ENCODE results near the gene FXYD6. TPM values are rescaled to one million over a fixed set of nuclear protein-coding genes. Genes with fewer than 3 reads are reported as not detected.

FXYD6 gene
- total RNA-seq, 1 donor from 2014 or later: 10.5 TPM

DNA sequence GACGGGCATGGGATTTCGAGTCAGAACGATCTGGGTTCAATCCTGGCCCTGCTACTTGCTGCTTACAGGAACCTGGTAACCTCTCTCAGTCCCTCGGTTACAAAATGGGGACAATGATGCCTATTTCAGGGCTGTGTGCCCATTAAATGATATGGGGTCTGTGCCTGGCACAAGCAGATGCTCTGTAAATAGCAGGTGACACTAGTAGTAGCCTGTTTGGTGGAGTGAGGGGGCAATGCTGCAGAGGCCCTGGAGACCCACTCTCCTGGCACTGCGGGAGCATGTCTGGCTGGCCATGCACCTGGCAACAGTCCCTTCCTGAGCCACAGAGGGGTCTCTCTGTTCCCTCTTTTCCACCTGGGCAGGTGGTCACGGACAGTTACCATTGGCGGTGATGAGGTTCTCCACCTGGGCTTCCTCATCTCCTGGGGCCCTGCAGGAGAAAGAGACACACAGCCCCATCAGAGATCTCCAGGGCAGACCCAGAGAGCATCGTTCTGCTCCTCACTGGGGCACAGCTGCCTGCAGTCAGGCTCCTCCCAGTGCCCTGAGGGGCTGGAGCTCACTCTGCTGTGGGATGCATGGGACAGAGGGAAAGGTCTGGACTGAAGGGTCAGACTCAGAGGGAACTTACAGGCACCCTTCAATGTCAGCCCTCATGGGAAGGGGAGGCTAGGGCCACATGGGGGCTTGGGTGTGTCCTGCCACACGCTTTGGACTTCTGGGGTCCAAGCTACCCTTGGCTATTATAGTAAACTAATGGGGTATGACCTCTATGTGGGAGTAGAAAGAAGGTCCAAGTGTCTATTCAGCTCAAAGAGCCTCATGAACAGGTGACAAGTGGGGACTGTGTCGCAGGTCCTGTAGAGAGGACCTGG, 36.3 kb downstream of the FXYD6 start:
- DNase-seq (ENCODE audit: low read depth): no peak
- no peak overlapping the region for H3K4me3 Mint-ChIP-seq (ENCODE audit: unreplicated experiment)
- no peak overlapping the region for H3K9ac ChIP-seq (ENCODE audit: low read length)
- FAIRE-seq: no peak
- no peaks in the 10 kb centered on the region for H4K20me1 ChIP-seq (ENCODE audit: insufficient read depth, low read length)
- H3K9me3 ChIP-seq (ENCODE audit: insufficient read depth, low read depth, low read length): no peaks in the 10 kb centered on the region
- no peak for TF ChIP-seq EZH2 (IDR thresholded peaks at IDR 0.05; ENCODE audit: insufficient read depth, low read length)
- TF ChIP-seq, protein P1, sequence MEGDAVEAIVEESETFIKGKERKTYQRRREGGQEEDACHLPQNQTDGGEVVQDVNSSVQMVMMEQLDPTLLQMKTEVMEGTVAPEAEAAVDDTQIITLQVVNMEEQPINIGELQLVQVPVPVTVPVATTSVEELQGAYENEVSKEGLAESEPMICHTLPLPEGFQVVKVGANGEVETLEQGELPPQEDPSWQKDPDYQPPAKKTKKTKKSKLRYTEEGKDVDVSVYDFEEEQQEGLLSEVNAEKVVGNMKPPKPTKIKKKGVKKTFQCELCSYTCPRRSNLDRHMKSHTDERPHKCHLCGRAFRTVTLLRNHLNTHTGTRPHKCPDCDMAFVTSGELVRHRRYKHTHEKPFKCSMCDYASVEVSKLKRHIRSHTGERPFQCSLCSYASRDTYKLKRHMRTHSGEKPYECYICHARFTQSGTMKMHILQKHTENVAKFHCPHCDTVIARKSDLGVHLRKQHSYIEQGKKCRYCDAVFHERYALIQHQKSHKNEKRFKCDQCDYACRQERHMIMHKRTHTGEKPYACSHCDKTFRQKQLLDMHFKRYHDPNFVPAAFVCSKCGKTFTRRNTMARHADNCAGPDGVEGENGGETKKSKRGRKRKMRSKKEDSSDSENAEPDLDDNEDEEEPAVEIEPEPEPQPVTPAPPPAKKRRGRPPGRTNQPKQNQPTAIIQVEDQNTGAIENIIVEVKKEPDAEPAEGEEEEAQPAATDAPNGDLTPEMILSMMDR (IDR thresholded peaks at IDR 0.05; ENCODE audit: insufficient read depth, low read depth, low read length): no peak
- H3K36me3 ChIP-seq (ENCODE audit: insufficient read depth, low read length): no peaks in the 10 kb centered on the region
- H3K4me3 ChIP-seq (ENCODE audit: insufficient read depth, low read depth, low read length): no peak overlapping the region
- no peaks in the 10 kb centered on the region for H3K79me2 ChIP-seq (ENCODE audit: insufficient read depth, low read length)
- no peak overlapping the region for H3K27ac Mint-ChIP-seq (ENCODE audit: unreplicated experiment)
- no peak overlapping the region for H3K27ac ChIP-seq (ENCODE audit: low read depth, low read length)
- no peaks in the 10 kb centered on the region for H3K9me3 Mint-ChIP-seq (ENCODE audit: unreplicated experiment)
- peaks cover 47% of the 10 kb centered on the region for H3K27me3 Mint-ChIP-seq (ENCODE audit: low read depth, unreplicated experiment)
- no peak overlapping the region for H3K4me2 ChIP-seq (ENCODE audit: low read length)
- H3K36me3 Mint-ChIP-seq (ENCODE audit: low read depth, unreplicated experiment): peaks cover 4% of the 10 kb centered on the region
- H2AFZ ChIP-seq (ENCODE audit: low read depth, low read length): no peak overlapping the region
- H3K4me1 Mint-ChIP-seq (ENCODE audit: low read depth, unreplicated experiment): peaks cover 7% of the 10 kb centered on the region
- H3K4me1 ChIP-seq (ENCODE audit: insufficient read depth, low read length): no peaks in the 10 kb centered on the region
- H3K27me3 ChIP-seq (ENCODE audit: insufficient read depth, low read length): peaks cover 4% of the 10 kb centered on the region

DNA sequence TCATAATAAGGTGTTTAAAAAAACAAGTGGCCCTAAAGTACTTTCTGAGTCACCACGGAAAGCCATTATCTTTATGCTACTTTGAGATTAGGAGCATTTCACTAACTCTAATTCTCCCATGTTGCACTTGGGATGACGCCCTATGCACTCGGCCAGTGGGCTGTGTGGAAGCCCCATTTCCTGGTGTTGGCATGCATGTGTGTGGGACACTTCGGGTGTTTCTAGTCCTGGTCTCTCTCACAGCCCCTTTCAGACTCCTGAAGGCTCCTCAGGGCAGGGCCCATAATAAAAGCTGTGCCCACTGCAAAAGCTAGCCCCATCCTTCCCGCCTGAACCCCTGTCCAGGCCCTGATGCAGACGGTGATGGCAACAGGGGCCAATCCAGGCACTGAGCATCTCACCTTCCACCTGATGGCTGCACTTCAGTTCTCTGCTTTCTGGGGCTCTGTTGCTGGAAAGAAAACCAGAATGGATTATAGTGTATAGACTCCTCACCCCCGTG, 37.0 kb downstream of the FXYD6 start:
- Histone ChIP-seq H3K27me3 (ENCODE audit: insufficient read depth, low read length) (peaks cover 6% of the 10 kb centered on the region), H3K79me2 (ENCODE audit: insufficient read depth, low read length) (no peaks in the 10 kb centered on the region), H3K4me3 (ENCODE audit: insufficient read depth, low read depth, low read length) (no peak overlapping the region), H3K9me3 (ENCODE audit: insufficient read depth, low read depth, low read length) (no peaks in the 10 kb centered on the region), H3K27ac (ENCODE audit: low read depth, low read length) (no peak overlapping the region), H3K36me3 (ENCODE audit: insufficient read depth, low read length) (no peaks in the 10 kb centered on the region), H3K9ac (ENCODE audit: low read length) (no peak overlapping the region), H2AFZ (ENCODE audit: low read depth, low read length) (no peak overlapping the region), H3K4me2 (ENCODE audit: low read length) (no peak overlapping the region), H4K20me1 (ENCODE audit: insufficient read depth, low read length) (no peaks in the 10 kb centered on the region), H3K4me1 (ENCODE audit: insufficient read depth, low read length) (no peaks in the 10 kb centered on the region)
- Mint-ChIP-seq H3K4me1 (ENCODE audit: low read depth, unreplicated experiment) (peaks cover 7% of the 10 kb centered on the region), H3K27me3 (ENCODE audit: low read depth, unreplicated experiment) (peaks cover 47% of the 10 kb centered on the region), H3K36me3 (ENCODE audit: low read depth, unreplicated experiment) (peaks cover 4% of the 10 kb centered on the region), H3K27ac (ENCODE audit: unreplicated experiment) (no peak overlapping the region), H3K4me3 (ENCODE audit: unreplicated experiment) (no peak overlapping the region), H3K9me3 (ENCODE audit: unreplicated experiment) (peaks cover 2% of the 10 kb centered on the region)
- no peak for TF ChIP-seq EZH2 (IDR thresholded peaks at IDR 0.05; ENCODE audit: insufficient read depth, low read length)
- TF ChIP-seq, protein P1 (IDR thresholded peaks at IDR 0.05; ENCODE audit: insufficient read depth, low read depth, low read length): no peak
- FAIRE-seq: no peak
- no peak for DNase-seq (ENCODE audit: low read depth)

DNA sequence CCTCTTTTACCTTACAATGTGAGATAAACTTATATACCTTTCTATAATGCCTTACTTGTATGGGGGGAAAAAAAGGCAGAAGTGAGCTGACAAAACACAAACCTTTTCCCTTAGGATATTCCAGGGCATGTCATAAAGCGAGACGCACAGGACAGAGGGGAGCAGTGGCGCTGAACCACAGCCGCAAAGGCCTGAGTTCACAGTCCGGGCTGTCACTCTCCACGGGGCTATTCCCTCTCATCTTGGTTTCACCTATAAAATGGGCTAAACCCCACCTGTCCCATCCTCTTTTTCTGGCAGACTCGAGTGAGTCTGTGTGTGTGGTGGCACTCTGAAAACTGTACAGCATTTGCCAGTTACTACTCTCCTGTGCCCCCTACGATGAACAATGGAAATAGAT, 37.6 kb downstream of the FXYD6 start:
- Histone ChIP-seq H3K4me3 (ENCODE audit: insufficient read depth, low read depth, low read length) (no peak overlapping the region), H3K79me2 (ENCODE audit: insufficient read depth, low read length) (no peaks in the 10 kb centered on the region), H3K27ac (ENCODE audit: low read depth, low read length) (no peak overlapping the region), H3K9me3 (ENCODE audit: insufficient read depth, low read depth, low read length) (no peaks in the 10 kb centered on the region), H3K4me2 (ENCODE audit: low read length) (no peak overlapping the region), H4K20me1 (ENCODE audit: insufficient read depth, low read length) (no peaks in the 10 kb centered on the region), H3K36me3 (ENCODE audit: insufficient read depth, low read length) (no peaks in the 10 kb centered on the region), H2AFZ (ENCODE audit: low read depth, low read length) (no peak overlapping the region), H3K4me1 (ENCODE audit: insufficient read depth, low read length) (no peaks in the 10 kb centered on the region), H3K27me3 (ENCODE audit: insufficient read depth, low read length) (peaks cover 7% of the 10 kb centered on the region), H3K9ac (ENCODE audit: low read length) (no peak overlapping the region)
- Mint-ChIP-seq H3K4me1 (ENCODE audit: low read depth, unreplicated experiment) (peaks cover 7% of the 10 kb centered on the region), H3K4me3 (ENCODE audit: unreplicated experiment) (no peak overlapping the region), H3K36me3 (ENCODE audit: low read depth, unreplicated experiment) (peaks cover 4% of the 10 kb centered on the region), H3K27ac (ENCODE audit: unreplicated experiment) (no peak overlapping the region), H3K27me3 (ENCODE audit: low read depth, unreplicated experiment) (peaks cover 47% of the 10 kb centered on the region), H3K9me3 (ENCODE audit: unreplicated experiment) (peaks cover 2% of the 10 kb centered on the region)
- FAIRE-seq (no peak), DNase-seq (ENCODE audit: low read depth) (no peak)
- no peak for TF ChIP-seq EZH2 (IDR thresholded peaks at IDR 0.05; ENCODE audit: insufficient read depth, low read length)
